Activated CD8-positive, alpha-beta memory T cell treated with anti-CD3 and anti-CD28 coated beads, Interleukin-2, amount 50 U/mL, for 1 hour (primary cell): ENCODE data around the gene UFSP2.

Source experiments
- DNase-seq: peaks from one replicate; pipeline ENCODE4 v3.0.0-alpha.2; 2020; ENCODE audit errors: extremely low read depth

The UFSP2 gene

GRCh38 chr4:185352741-185353140 lies 73.0 kb downstream of the UFSP2 start:
- DNase-seq = no peak

GRCh38 chr4:185352202-185352601 lies 73.6 kb downstream of the UFSP2 start:
- no peak for DNase-seq

- DNase-seq = no peak
Observed at GRCh38 chr4:185351691-185352090, 74.1 kb downstream of the UFSP2 start.
